ENCODE data around the gene GGTLC3. TPM values are rescaled to one million over a fixed set of nuclear protein-coding genes. Genes with fewer than 3 reads are reported as not detected.
"Not testable (repeated sequence)": the region's sequence is repeated elsewhere in the genome, so short reads cannot be mapped to it uniquely, and the experiment has no call there.

Gene GGTLC3
- total RNA-seq: not detected

- H3K9me3 Mint-ChIP-seq; H3K4me1 Mint-ChIP-seq (ENCODE audit: low read depth); intact Hi-C loops (cut with micrococcal nuclease); DNase-seq; H3K27me3 Mint-ChIP-seq (ENCODE audit: low read depth); H3K36me3 Mint-ChIP-seq (ENCODE audit: low read depth); H3K4me3 Mint-ChIP-seq; H3K27ac Mint-ChIP-seq; CTCF ChIA-PET: not testable (repeated sequence)
Measured at GRCh38 chr22:18518061-18518460, at the start of gene GGTLC3. Gene GGTLC3, minus strand, starts transcription at chr22:18518161. Its CDS starts 264 bp downstream, at chr22:18517897.

- intact Hi-C loops (cut with micrococcal nuclease); H3K27ac Mint-ChIP-seq; H3K27me3 Mint-ChIP-seq (ENCODE audit: low read depth); H3K36me3 Mint-ChIP-seq (ENCODE audit: low read depth); H3K4me3 Mint-ChIP-seq; H3K9me3 Mint-ChIP-seq; CTCF ChIA-PET; H3K4me1 Mint-ChIP-seq (ENCODE audit: low read depth); DNase-seq: not testable (repeated sequence)
Measured at GRCh38 chr22:18560099-18560974, 42.4 kb upstream of the GGTLC3 start.

GRCh38 chr22:18558939-18559338 lies 41.0 kb upstream of the GGTLC3 start:
- intact Hi-C loops (cut with micrococcal nuclease); H3K9me3 Mint-ChIP-seq; DNase-seq; CTCF ChIA-PET; H3K4me1 Mint-ChIP-seq (ENCODE audit: low read depth); H3K27me3 Mint-ChIP-seq (ENCODE audit: low read depth); H3K4me3 Mint-ChIP-seq; H3K27ac Mint-ChIP-seq; H3K36me3 Mint-ChIP-seq (ENCODE audit: low read depth): not testable (repeated sequence)

GRCh38 chr22:18558516-18558915 lies 40.6 kb upstream of the GGTLC3 start:
- intact Hi-C loops (cut with micrococcal nuclease); H3K4me1 Mint-ChIP-seq (ENCODE audit: low read depth); H3K27me3 Mint-ChIP-seq (ENCODE audit: low read depth); H3K4me3 Mint-ChIP-seq; CTCF ChIA-PET; H3K36me3 Mint-ChIP-seq (ENCODE audit: low read depth); DNase-seq; H3K27ac Mint-ChIP-seq; H3K9me3 Mint-ChIP-seq: not testable (repeated sequence)

GRCh38 chr22:18554280-18555256 lies 36.6 kb upstream of the GGTLC3 start:
- H3K36me3 Mint-ChIP-seq (ENCODE audit: low read depth); DNase-seq; H3K9me3 Mint-ChIP-seq; H3K27ac Mint-ChIP-seq; H3K27me3 Mint-ChIP-seq (ENCODE audit: low read depth); H3K4me3 Mint-ChIP-seq; H3K4me1 Mint-ChIP-seq (ENCODE audit: low read depth); intact Hi-C loops (cut with micrococcal nuclease); CTCF ChIA-PET: not testable (repeated sequence)

GRCh38 chr22:18552839-18553597 lies 35.1 kb upstream of the GGTLC3 start:
- H3K4me3 Mint-ChIP-seq; H3K9me3 Mint-ChIP-seq; H3K27ac Mint-ChIP-seq; DNase-seq; H3K4me1 Mint-ChIP-seq (ENCODE audit: low read depth); CTCF ChIA-PET; intact Hi-C loops (cut with micrococcal nuclease); H3K36me3 Mint-ChIP-seq (ENCODE audit: low read depth); H3K27me3 Mint-ChIP-seq (ENCODE audit: low read depth): not testable (repeated sequence)

- H3K4me1 Mint-ChIP-seq (ENCODE audit: low read depth); H3K9me3 Mint-ChIP-seq; H3K27ac Mint-ChIP-seq; H3K36me3 Mint-ChIP-seq (ENCODE audit: low read depth); H3K4me3 Mint-ChIP-seq; CTCF ChIA-PET; intact Hi-C loops (cut with micrococcal nuclease); H3K27me3 Mint-ChIP-seq (ENCODE audit: low read depth); DNase-seq: not testable (repeated sequence)
Measured at GRCh38 chr22:18551046-18551445, 33.1 kb upstream of the GGTLC3 start.

GRCh38 chr22:18549458-18550179 lies 31.7 kb upstream of the GGTLC3 start:
- H3K9me3 Mint-ChIP-seq; CTCF ChIA-PET; intact Hi-C loops (cut with micrococcal nuclease); DNase-seq; H3K4me3 Mint-ChIP-seq; H3K4me1 Mint-ChIP-seq (ENCODE audit: low read depth); H3K27ac Mint-ChIP-seq; H3K36me3 Mint-ChIP-seq (ENCODE audit: low read depth); H3K27me3 Mint-ChIP-seq (ENCODE audit: low read depth): not testable (repeated sequence)

- CTCF ChIA-PET; H3K36me3 Mint-ChIP-seq (ENCODE audit: low read depth); H3K9me3 Mint-ChIP-seq; H3K4me3 Mint-ChIP-seq; H3K4me1 Mint-ChIP-seq (ENCODE audit: low read depth); H3K27me3 Mint-ChIP-seq (ENCODE audit: low read depth); H3K27ac Mint-ChIP-seq; intact Hi-C loops (cut with micrococcal nuclease); DNase-seq: not testable (repeated sequence)
Measured at GRCh38 chr22:18544615-18545014, 26.7 kb upstream of the GGTLC3 start.

- H3K27me3 Mint-ChIP-seq (ENCODE audit: low read depth); intact Hi-C loops (cut with micrococcal nuclease); H3K4me3 Mint-ChIP-seq; H3K36me3 Mint-ChIP-seq (ENCODE audit: low read depth); CTCF ChIA-PET; H3K27ac Mint-ChIP-seq; H3K9me3 Mint-ChIP-seq; DNase-seq; H3K4me1 Mint-ChIP-seq (ENCODE audit: low read depth): not testable (repeated sequence)
Measured at GRCh38 chr22:18543400-18543799, 25.4 kb upstream of the GGTLC3 start.

GRCh38 chr22:18539994-18540393 lies 22.0 kb upstream of the GGTLC3 start:
- H3K4me1 Mint-ChIP-seq (ENCODE audit: low read depth); H3K27me3 Mint-ChIP-seq (ENCODE audit: low read depth); H3K36me3 Mint-ChIP-seq (ENCODE audit: low read depth); H3K27ac Mint-ChIP-seq; H3K9me3 Mint-ChIP-seq; DNase-seq; CTCF ChIA-PET; H3K4me3 Mint-ChIP-seq; intact Hi-C loops (cut with micrococcal nuclease): not testable (repeated sequence)

- DNase-seq; H3K27me3 Mint-ChIP-seq (ENCODE audit: low read depth); H3K9me3 Mint-ChIP-seq; H3K36me3 Mint-ChIP-seq (ENCODE audit: low read depth); intact Hi-C loops (cut with micrococcal nuclease); H3K4me1 Mint-ChIP-seq (ENCODE audit: low read depth); CTCF ChIA-PET; H3K4me3 Mint-ChIP-seq; H3K27ac Mint-ChIP-seq: not testable (repeated sequence)
Measured at GRCh38 chr22:18534315-18534714, 16.4 kb upstream of the GGTLC3 start.
